Smooth muscle cell (in vitro differentiated cells): ENCODE measurements around the gene KRTAP10-9. TPM values are rescaled to one million over a fixed set of nuclear protein-coding genes. Genes with fewer than 3 reads are reported as not detected.
"Not testable (repeated sequence)": the region's sequence is repeated elsewhere in the genome, so short reads cannot be mapped to it uniquely, and the experiment has no call there.

Source experiments
- DNase-seq: peaks from one replicate; lab custom pipeline; 2025; ENCODE audit not compliant: unreplicated experiment; lab: John Stamatoyannopoulos, UW
- H2AFZ ChIP-seq: fragments of 200-600 bp; sonication (generic); 2 replicates; pipeline ENCODE4 v1.6.0; 2016; ENCODE audit warnings: antibody characterized with exemption, low read depth, mild to moderate bottlenecking
- H3F3A ChIP-seq: fragments of 200-600 bp; sonication (generic); 2 replicates; pipeline ENCODE4 v1.6.0; 2017; ENCODE audit warnings: antibody characterized with exemption, low read depth
- H3K27ac ChIP-seq: fragments of 200-600 bp; sonication (generic); 2 replicates; pipeline ENCODE4 v1.5.1; 2016; ENCODE audit warnings: low read depth, mild to moderate bottlenecking
- H3K27me3 ChIP-seq: fragments of 200-600 bp; sonication (generic); 2 replicates; pipeline ENCODE4 v1.6.1; 2016; ENCODE audit warnings: low read depth, mild to moderate bottlenecking
- H3K36me3 ChIP-seq: fragments of 200-600 bp; sonication (generic); 2 replicates; pipeline ENCODE4 v1.5.1; 2016; ENCODE audit warnings: low read depth
- H3K4me1 ChIP-seq: fragments of 200-600 bp; sonication (generic); 2 replicates; pipeline ENCODE4 v1.5.1; 2016; ENCODE audit warnings: low read depth
- H3K4me2 ChIP-seq: fragments of 200-600 bp; sonication (generic); 2 replicates; pipeline ENCODE4 v1.6.0; 2016; ENCODE audit warnings: mild to moderate bottlenecking
- H3K4me3 ChIP-seq: fragments of 200-600 bp; sonication (generic); 2 replicates; pipeline ENCODE4 v1.5.1; 2016; ENCODE audit warnings: mild to moderate bottlenecking
- H3K79me2 ChIP-seq: fragments of 200-600 bp; sonication (generic); 2 replicates; pipeline ENCODE4 v1.6.0; 2016; ENCODE audit warnings: low read depth, mild to moderate bottlenecking
- H3K9ac ChIP-seq: fragments of 200-600 bp; sonication (generic); 2 replicates; pipeline ENCODE4 v1.6.0; 2016; ENCODE audit warnings: low read depth
- H3K9me3 ChIP-seq: fragments of 200-600 bp; sonication (generic); replicated peaks from 2 replicates; pipeline ENCODE4 v1.5.1; 2016; ENCODE audit warnings: low read depth
- H4K20me1 ChIP-seq: fragments of 200-600 bp; sonication (generic); 2 replicates; pipeline ENCODE4 v1.6.0; 2016; ENCODE audit warnings: low read depth
- CTCF ChIP-seq: fragments of 200-600 bp; sonication (generic); IDR thresholded peaks from 2 replicates; pipeline ENCODE4 v1.5.1; 2017; ENCODE audit warnings: borderline replicate concordance, mild to moderate bottlenecking, antibody characterized with exemption; ENCODE audit not compliant: insufficient read depth, poor library complexity, severe bottlenecking
- WGBS: methylation state at CpG from one replicate; pipeline ENCODE4 v1.1.7; 2016; ENCODE audit warnings: low lambda C conversion rate; 5-methylcytosine and 5-hydroxymethylcytosine counted together
- polyA plus RNA-seq: library from polyadenylated mRNA; unstranded; fragments of >200 nt; fragmentation: Nextera tagmentation; extraction: Ambion mirVana; gene quantifications from 2 replicates; pipeline ENCODE4 v1.2.1, GENCODE V29; 2016
- total RNA-seq: library from RNA; depleted of rRNA; stranded (reverse); fragments of >200 nt; gene quantifications from 2 replicates; pipeline ENCODE4 v1.2.3, GENCODE V29; 2014

KRTAP10-9 gene
- total and polyA plus RNA-seq, 2 experiments from 2014 or later = not detected

DNA sequence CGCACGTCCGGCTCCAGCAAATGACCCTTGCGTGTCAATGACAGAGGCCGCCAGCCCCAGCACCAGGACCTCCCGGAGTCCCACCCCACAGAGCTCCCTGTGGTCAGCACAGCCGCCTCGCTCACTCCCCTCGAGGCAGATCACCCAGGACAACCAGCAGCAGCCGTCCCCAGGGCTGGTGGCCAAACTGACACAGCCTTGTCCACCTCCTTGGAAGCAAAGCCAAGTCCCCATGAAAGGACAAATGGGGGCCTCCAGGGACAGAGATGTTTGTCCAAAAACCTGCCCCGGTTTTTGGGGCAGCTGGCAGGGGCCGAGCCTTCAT, 12.4 kb downstream of the KRTAP10-9 start:
- H3K79me2 ChIP-seq = no peaks in the 10 kb centered on the region
- no peak for DNase-seq
- H3F3A ChIP-seq = no peaks in the 10 kb centered on the region
- H3K4me2 ChIP-seq = no peak overlapping the region
- no peaks in the 10 kb centered on the region for H3K36me3 ChIP-seq
- no peaks in the 10 kb centered on the region for H3K4me1 ChIP-seq
- no peaks in the 10 kb centered on the region for H3K27me3 ChIP-seq
- no peaks in the 10 kb centered on the region for H4K20me1 ChIP-seq
- TF ChIP-seq CTCF = no peak
- H3K9me3 ChIP-seq = no peaks in the 10 kb centered on the region
- no peak overlapping the region for H3K27ac ChIP-seq
- H3K9ac ChIP-seq = no peak overlapping the region
- H2AFZ ChIP-seq = no peak overlapping the region
- 95% methylated on average over 12 of the region's 12 CpGs for WGBS
- H3K4me3 ChIP-seq = no peak overlapping the region

GRCh38 chr21:44640761-44641160, 13.9 kb downstream of the KRTAP10-9 start:
- Histone ChIP-seq H3K79me2 (no peaks in the 10 kb centered on the region), H2AFZ (no peak overlapping the region), H3K27ac (no peak overlapping the region), H3K27me3 (no peaks in the 10 kb centered on the region), H3F3A (no peaks in the 10 kb centered on the region), H3K4me2 (no peak overlapping the region), H3K9me3 (no peaks in the 10 kb centered on the region), H3K9ac (no peak overlapping the region), H3K4me3 (no peak overlapping the region), H3K36me3 (no peaks in the 10 kb centered on the region), H4K20me1 (no peaks in the 10 kb centered on the region), H3K4me1 (no peaks in the 10 kb centered on the region)
- no peak for DNase-seq
- WGBS = 98% methylated on average over 5 of the region's 5 CpGs
- no peak for TF ChIP-seq CTCF

GRCh38 chr21:44643741-44644310, 16.9 kb downstream of the KRTAP10-9 start:
- Histone ChIP-seq H3K4me3 (no peak overlapping the region), H3F3A (no peaks in the 10 kb centered on the region), H3K9me3 (no peaks in the 10 kb centered on the region), H2AFZ (no peak overlapping the region), H3K4me1 (no peaks in the 10 kb centered on the region), H3K27ac (no peak overlapping the region), H3K36me3 (no peaks in the 10 kb centered on the region), H3K4me2 (no peak overlapping the region), H4K20me1 (no peaks in the 10 kb centered on the region), H3K27me3 (no peaks in the 10 kb centered on the region), H3K79me2 (no peaks in the 10 kb centered on the region), H3K9ac (no peak overlapping the region)
- WGBS = 85% methylated on average over 14 of the region's 14 CpGs
- no peak for DNase-seq
- no peak for TF ChIP-seq CTCF

DNA sequence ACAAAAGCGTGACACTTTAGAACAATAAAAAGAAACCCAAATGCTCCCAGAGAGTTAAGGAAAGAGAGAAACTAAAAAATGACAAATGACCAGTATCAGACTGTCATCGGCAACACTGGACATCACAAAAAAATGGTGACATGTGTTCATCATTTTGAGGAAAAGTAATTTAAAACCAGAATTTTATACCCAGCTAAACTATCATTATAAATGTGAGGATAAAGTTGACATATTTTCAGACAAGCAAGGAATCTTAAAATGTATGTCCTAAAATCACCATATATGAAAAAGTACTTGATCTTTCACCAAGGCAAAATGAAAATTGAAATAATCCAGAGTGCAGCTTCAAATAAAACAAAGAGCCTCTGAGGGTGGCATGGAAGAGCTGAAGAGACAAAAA, 18.0 kb downstream of the KRTAP10-9 start:
- 72% methylated on average over 2 of the region's 2 CpGs for WGBS
- no peak overlapping the region for H3K9ac ChIP-seq
- no peak for TF ChIP-seq CTCF

GRCh38 chr21:44646366-44647221, 19.7 kb downstream of the KRTAP10-9 start, which contains the start of gene KRTAP10-11:
KRTAP10-11 (plus strand) TSS chr21:44646414; CDS start chr21:44646459, 45 bp downstream.
- not testable (repeated sequence) for H3K27ac ChIP-seq, H3F3A ChIP-seq, H3K9ac ChIP-seq, H3K4me2 ChIP-seq, H3K27me3 ChIP-seq, H3K4me3 ChIP-seq, H3K9me3 ChIP-seq, H3K79me2 ChIP-seq, H2AFZ ChIP-seq, H4K20me1 ChIP-seq, H3K4me1 ChIP-seq, DNase-seq, H3K36me3 ChIP-seq
- WGBS = 90% methylated on average over 20 of the region's 21 CpGs

More for the DNA sequence above, 18.0 kb downstream of the KRTAP10-9 start:
- Histone ChIP-seq H3K27me3 (no peaks in the 10 kb centered on the region), H2AFZ (no peak overlapping the region), H3K4me2 (no peak overlapping the region), H3K4me3 (no peak overlapping the region), H3K79me2 (no peaks in the 10 kb centered on the region), H3K27ac (no peak overlapping the region), H4K20me1 (no peaks in the 10 kb centered on the region), H3K4me1 (no peaks in the 10 kb centered on the region), H3K36me3 (no peaks in the 10 kb centered on the region), H3F3A (no peaks in the 10 kb centered on the region), H3K9me3 (no peaks in the 10 kb centered on the region)
- DNase-seq = no peak
